Pancreas (tissue), 10 donors: Measurements from ENCODE around the gene MACROD1. TPM values are rescaled to one million over a fixed set of nuclear protein-coding genes. Genes with fewer than 3 reads are reported as not detected.

ENCODE experiments used
- ATAC-seq, 4 donors: fragments of 200-7000 bp; cut with Tn5 transposase; one replicate each; pipeline versions ENCODE4 v1.8.0 to v1.9.1; 2020; ENCODE audit warnings: mild to moderate bottlenecking in 4 of 4, moderate library complexity in 4 of 4
- DNase-seq, 6 donors: peaks; one replicate each; pipeline ENCODE4 v3.0.0-alpha.2; 2020
- FAIRE-seq: peaks from 2 replicates; lab custom pipeline; 2012; peaks lifted over from hg19 to GRCh38; lab: Jason Lieb, UNC
- H3K27ac ChIP-seq, 4 donors: fragments of 200-600 bp; sonication (generic); 1 replicate in 3 of 4; 2 replicates in 1 of 4; pipeline versions ENCODE4 v1.5.0 to v1.8.0; 2020
- H3K27me3 ChIP-seq, 4 donors: fragments of 200-600 bp; one replicate each; pipeline ENCODE4 v1.8.0; 2021
- H3K36me3 ChIP-seq, 3 donors: fragments of 200-600 bp; sonication (generic) in 1 of 3; one replicate each; pipeline versions ENCODE4 v1.5.0 to v1.8.0; 2020 to 2021
- H3K4me1 ChIP-seq, 3 donors: fragments of 200-600 bp; one replicate each; pipeline ENCODE4 v1.8.0; 2021
- H3K4me3 ChIP-seq, 4 donors: fragments of 200-600 bp; sonication (generic) in 2 of 4; one replicate each; pipeline versions ENCODE4 v1.5.0 to v1.8.0; 2020 to 2021
- H3K9me3 ChIP-seq, 4 donors: fragments of 200-600 bp; one replicate each; pipeline ENCODE4 v1.8.0; 2021
- CTCF ChIP-seq, 4 donors: fragments of 200-600 bp; sonication (generic) in 3 of 4; IDR thresholded peaks; one replicate each; pipeline versions ENCODE4 v1.5.0 to v1.8.0; 2021; ENCODE audit warnings: antibody characterized with exemption in 4 of 4
- WGBS, 2 donors: extraction: QIAGEN DNeasy Blood & Tissue Kit; methylation state at CpG; one replicate each; pipeline ENCODE4 v1.1.7; 2013; 5-methylcytosine and 5-hydroxymethylcytosine counted together
- intact Hi-C, 3 donors: fragments of 100-400 bp; cut with DNase I; formaldehyde crosslinking; loops; one replicate each; pipeline versions ENCODE4 v1.11.1 to v1.14.2; 2022
- polyA plus RNA-seq, 2 donors: library from polyadenylated mRNA; stranded (reverse); fragments of 200-250 nt; gene quantifications; one replicate each; pipeline ENCODE4 v1.2.3, GENCODE V29; 2013
- total RNA-seq, 6 donors: library from RNA; stranded (reverse); fragmentation: NEBNext Ultra II Directional in 4 of 6; extraction: Animal tissue kit (Norgen Biotek cat#: 25700) in 4 of 6; gene quantifications; one replicate each; pipeline versions ENCODE4 v1.2.1 to v1.2.4, GENCODE V29; 2021 to 2023
- donor health status: healthy with polysubstance abuse.
- donor health status: DM: no; HTN: no; CAD: no; lungs with moderate emphysema.
- donor health status: DM: no; HTN: no; CAD: no.
- donor health status: control.
- donor health status: control.
- donor health status: Bipolar disorder and iron deficiency.
- donor health status: DM: yes; HTN: yes; CAD: no.
- donor health status: DM: no; HTN: no; CAD: no.
- donor health status: DM: no; HTN: no; CAD: no.
- donor health status: DM: yes; HTN: yes; CAD: no.

MACROD1 gene
- total and polyA plus RNA-seq, 8 donors = 26.0 to 126 (median 34.8) TPM

- Histone ChIP-seq H3K9me3 (no peaks in the 10 kb centered on the region), H3K4me3 (no peak overlapping the region), H3K36me3 (no peaks in the 10 kb centered on the region), H3K27me3 (no peaks in the 10 kb centered on the region), H3K27ac (no peak overlapping the region), H3K4me1 (peaks cover 0 to 3% (median 0%) of the 10 kb centered on the region in 3 donors)
- intact Hi-C loops = no loop called here
- no peak for DNase-seq
- no peak for TF ChIP-seq CTCF (IDR thresholded peaks at IDR 0.05)
- peak in 2 of 4 donors; percentile 14 to 28 for ATAC-seq
- WGBS, 2 donors = 88% methylated on average over 20 of the region's 20 CpGs
- no peak for FAIRE-seq
These were observed 71.3 kb downstream of the MACROD1 start for GRCh38 chr11:64094463-64095260.

- Histone ChIP-seq H3K27ac (no peak overlapping the region), H3K36me3 (no peaks in the 10 kb centered on the region), H3K4me1 (peaks cover 0 to 3% (median 0%) of the 10 kb centered on the region in 3 donors), H3K4me3 (no peak overlapping the region), H3K27me3 (no peaks in the 10 kb centered on the region), H3K9me3 (no peaks in the 10 kb centered on the region)
- DNase-seq (no peak), ATAC-seq (peak in 2 of 4 donors; percentile 72 to 84), FAIRE-seq (no peak)
- no peak for TF ChIP-seq CTCF (IDR thresholded peaks at IDR 0.05)
- WGBS, 2 donors = 73 to 82% methylated on average over 13 of the region's 13 CpGs
- intact Hi-C loops = no loop called here
These were observed 72.5 kb downstream of the MACROD1 start for GRCh38 chr11:64093233-64094039.

- FAIRE-seq (no peak), ATAC-seq (no peak), DNase-seq (no peak)
- WGBS, 2 donors = 84 to 87% methylated on average over 8 of the region's 8 CpGs
- Histone ChIP-seq H3K27me3 (no peaks in the 10 kb centered on the region), H3K4me3 (no peak overlapping the region), H3K27ac (no peak overlapping the region), H3K4me1 (peaks cover 0 to 3% (median 0%) of the 10 kb centered on the region in 3 donors), H3K9me3 (no peaks in the 10 kb centered on the region), H3K36me3 (no peaks in the 10 kb centered on the region)
- intact Hi-C loops = no loop called here
- no peak for TF ChIP-seq CTCF (IDR thresholded peaks at IDR 0.05)
These were observed 73.2 kb downstream of the MACROD1 start for GRCh38 chr11:64092761-64093136.

GRCh38 chr11:64092111-64092760, 73.7 kb downstream of the MACROD1 start:
- Histone ChIP-seq H3K4me3 (no peak overlapping the region), H3K27me3 (no peaks in the 10 kb centered on the region), H3K9me3 (no peaks in the 10 kb centered on the region), H3K4me1 (peaks cover 0 to 3% (median 0%) of the 10 kb centered on the region in 3 donors), H3K27ac (no peak overlapping the region), H3K36me3 (no peaks in the 10 kb centered on the region)
- ATAC-seq (no peak), DNase-seq (no peak), FAIRE-seq (no peak)
- TF ChIP-seq CTCF (IDR thresholded peaks at IDR 0.05) = no peak
- WGBS, 2 donors = 86 to 88% methylated on average over 11 to 15 of the region's 15 CpGs
- intact Hi-C loops = no loop called here
